GM23338 (cell line): Measurements from ENCODE around the gene CCSAP. TPM values are rescaled to one million over a fixed set of nuclear protein-coding genes. Genes with fewer than 3 reads are reported as not detected.

Experiments used
- ATAC-seq: fragments of 200-7000 bp; cut with Tn5 transposase; 3 replicates; pipeline ENCODE4 v1.9.1; 2020
- DNase-seq: peaks from one replicate; pipeline ENCODE4 v3.0.0-alpha.2; 2015; ENCODE audit warnings: low spot score
- H2AFZ ChIP-seq: fragments of 200-600 bp; sonication (generic); 2 replicates; pipeline ENCODE4 v1.8.0; 2016; ENCODE audit warnings: antibody characterized with exemption, mild to moderate bottlenecking, moderate library complexity
- H3F3A ChIP-seq: fragments of 200-600 bp; sonication (generic); replicated peaks from 2 replicates; pipeline ENCODE4 v1.8.0; 2017; ENCODE audit warnings: antibody characterized with exemption, mixed run types, low read depth
- H3K27ac ChIP-seq: fragments of 200-600 bp; sonication (generic); 2 replicates; pipeline ENCODE4 v1.6.1; 2016; ENCODE audit warnings: low read depth
- H3K27me3 ChIP-seq: fragments of 200-600 bp; sonication (generic); 2 replicates; pipeline ENCODE4 v1.8.0; 2016; ENCODE audit warnings: mild to moderate bottlenecking, mixed run types, moderate library complexity; ENCODE audit not compliant: insufficient read depth
- H3K36me3 ChIP-seq: fragments of 200-600 bp; sonication (generic); 2 replicates; pipeline ENCODE4 v1.8.0; 2016; ENCODE audit warnings: mild to moderate bottlenecking; ENCODE audit not compliant: insufficient read depth
- H3K4me1 ChIP-seq: fragments of 200-600 bp; sonication (generic); 2 replicates; pipeline ENCODE4 v1.8.0; 2016; ENCODE audit warnings: mild to moderate bottlenecking, moderate library complexity; ENCODE audit not compliant: insufficient read depth
- H3K4me2 ChIP-seq: fragments of 200-600 bp; sonication (generic); 2 replicates; pipeline ENCODE4 v1.7.1; 2017; ENCODE audit warnings: mixed run types
- H3K4me3 ChIP-seq: fragments of 200-600 bp; sonication (generic); 2 replicates; pipeline ENCODE4 v1.6.1; 2016; ENCODE audit warnings: mixed run types
- H3K79me2 ChIP-seq: fragments of 200-600 bp; sonication (generic); replicated peaks from 2 replicates; pipeline ENCODE4 v1.8.0; 2017; ENCODE audit warnings: mild to moderate bottlenecking; ENCODE audit not compliant: insufficient read depth
- H3K9me2 ChIP-seq: fragments of 200-600 bp; sonication (generic); 2 replicates; pipeline ENCODE4 v1.8.0; 2017; ENCODE audit not compliant: insufficient read depth
- H4K20me1 ChIP-seq: fragments of 200-600 bp; sonication (generic); replicated peaks from 2 replicates; pipeline ENCODE4 v1.8.0; 2017; ENCODE audit warnings: mild to moderate bottlenecking; ENCODE audit not compliant: insufficient read depth
- H3K27ac Mint-ChIP-seq: 2 replicates; pipeline ENCODE4 v1.8.0; 2020; ENCODE audit warnings: inconsistent platforms, mild to moderate bottlenecking, moderate library complexity, mixed read lengths
- H3K27me3 Mint-ChIP-seq: 3 replicates; pipeline ENCODE4 v1.8.0; 2022; ENCODE audit warnings: low read depth, mild to moderate bottlenecking, moderate library complexity, mixed read lengths, inconsistent platforms; ENCODE audit not compliant: insufficient read depth, poor library complexity
- H3K36me3 Mint-ChIP-seq: 3 replicates; pipeline ENCODE4 v1.8.0; 2021; ENCODE audit warnings: low read depth, mild to moderate bottlenecking, inconsistent platforms, moderate library complexity, mixed read lengths
- H3K4me1 Mint-ChIP-seq: 3 replicates; pipeline ENCODE4 v1.8.0; 2020; ENCODE audit warnings: mild to moderate bottlenecking, inconsistent platforms, mixed read lengths
- H3K4me3 Mint-ChIP-seq: 3 replicates; pipeline ENCODE4 v1.8.0; 2021; ENCODE audit warnings: moderate library complexity, mild to moderate bottlenecking, inconsistent platforms, mixed read lengths
- H3K9me3 Mint-ChIP-seq: 3 replicates; pipeline ENCODE4 v1.8.0; 2020; ENCODE audit warnings: moderate library complexity, mild to moderate bottlenecking, inconsistent platforms, mixed read lengths
- CREB1 ChIP-seq: fragments of 250-450 bp; sonication (Bioruptor Pico); IDR thresholded peaks from 2 replicates; pipeline ENCODE4 v1.5.0; 2020; ENCODE audit warnings: low read depth, mild to moderate bottlenecking, moderate library complexity
- CTCF ChIP-seq, 2 experiments: fragments of 200-600 bp in 1 of 2; sonication (generic) in 1 of 2; conservative IDR thresholded peaks; 2 replicates each; pipeline versions ENCODE4 v1.5.1 to v1.6.1; 2016 to 2017; ENCODE audit warnings: antibody characterized with exemption in 2 of 2, low read depth in 2 of 2, mild to moderate bottlenecking in 2 of 2, moderate library complexity in 1 of 2
- ETS1 ChIP-seq: IDR thresholded peaks from 2 replicates; pipeline ENCODE4 v1.6.1; 2016; ENCODE audit warnings: antibody characterized with exemption
- EZH2 ChIP-seq: fragments of 200-600 bp; sonication (generic); IDR thresholded peaks from one replicate; pipeline ENCODE4 v1.8.0; 2017; ENCODE audit warnings: antibody characterized with exemption, mild to moderate bottlenecking, low read depth; ENCODE audit not compliant: unreplicated experiment
- POLR2AphosphoS5 ChIP-seq: IDR thresholded peaks from 2 replicates; pipeline ENCODE4 v1.6.1; 2016; ENCODE audit warnings: antibody characterized with exemption, low read depth
- STAT1 ChIP-seq: IDR thresholded peaks from one replicate; pipeline ENCODE4 v1.6.1; 2016; ENCODE audit warnings: antibody characterized with exemption; ENCODE audit not compliant: unreplicated experiment
- ZNF114 ChIP-seq: fragments of 250-450 bp; sonication (Bioruptor Pico); IDR thresholded peaks from 2 replicates; pipeline ENCODE4 v1.5.0; 2020; ENCODE audit warnings: mild to moderate bottlenecking, moderate library complexity
- ZNF331 ChIP-seq: fragments of 250-450 bp; sonication (Bioruptor Pico); IDR thresholded peaks from 2 replicates; pipeline ENCODE4 v1.5.0; 2020; ENCODE audit warnings: low read depth, mild to moderate bottlenecking, moderate library complexity
- ZNF462 ChIP-seq: fragments of 250-450 bp; sonication (Bioruptor Pico); IDR thresholded peaks from 2 replicates; pipeline ENCODE4 v1.5.0; 2020; ENCODE audit warnings: mild to moderate bottlenecking, moderate library complexity
- polyA plus RNA-seq: library from polyadenylated mRNA; unstranded; fragments of >200 nt; fragmentation: Nextera tagmentation; extraction: Ambion mirVana; gene quantifications from 2 replicates; pipeline ENCODE4 v1.2.1, GENCODE V29; 2016
- total RNA-seq: library from RNA; depleted of rRNA; stranded (reverse); fragments of >200 nt; shearing (Covaris generic); gene quantifications from 2 replicates; pipeline ENCODE4 v1.2.3, GENCODE V29; 2014

The CCSAP gene
- total and polyA plus RNA-seq, 2 experiments from 2014 or later, result 4.2 to 13.3 TPM

- no peaks in the 10 kb centered on the region for H3F3A ChIP-seq
- H3K79me2 ChIP-seq, result no peaks in the 10 kb centered on the region
- no peaks in the 10 kb centered on the region for H3K27me3 ChIP-seq
- peaks cover 5% of the 10 kb centered on the region for H3K27me3 Mint-ChIP-seq
- peaks cover 10% of the 10 kb centered on the region for H3K36me3 Mint-ChIP-seq
- H3K4me2 ChIP-seq, result no peak overlapping the region
- no peak overlapping the region for H3K27ac Mint-ChIP-seq
- no peaks in the 10 kb centered on the region for H3K4me1 ChIP-seq
- no peak overlapping the region for H3K27ac ChIP-seq
- 0 out of 2 replicates have a peak, but pooled peaks cover 4% of the 10 kb centered on the region for H4K20me1 ChIP-seq
- no peaks in the 10 kb centered on the region for H3K9me3 Mint-ChIP-seq
- H2AFZ ChIP-seq, result no peak overlapping the region
- peaks cover 7% of the 10 kb centered on the region; the same call in 2 of the 3 replicates for H3K4me1 Mint-ChIP-seq
- no peak for DNase-seq
- no peak overlapping the region for H3K4me3 Mint-ChIP-seq
- no peak for TF ChIP-seq STAT1
- no peak for TF ChIP-seq ETS1
- TF ChIP-seq ZNF114, result no peak
- no peak for TF ChIP-seq CREB1 (CRISPR knock-in tag)
- no peak for TF ChIP-seq ZNF462 (CRISPR knock-in tag)
- no peak for TF ChIP-seq EZH2
- TF ChIP-seq CTCF (conservative IDR thresholded peaks at IDR 0.05; ENCODE audit: low read depth in 2 of 2), result no peak
- TF ChIP-seq ZNF331, result no peak
- TF ChIP-seq POLR2AphosphoS5, result no peak
- 0 out of 2 replicates have a peak, but pooled peaks cover 8% of the 10 kb centered on the region for H3K36me3 ChIP-seq
- no peak overlapping the region for H3K4me3 ChIP-seq
- H3K9me2 ChIP-seq, result no peaks in the 10 kb centered on the region
- ATAC-seq, result no peak
Observed at GRCh38 chr1:229297746-229298145, 45.1 kb downstream of the CCSAP start.
